Sigmoid colon (tissue), 3 donors: ENCODE data around the gene REEP2.

Experiments used
- POLR2A ChIP-seq, 2 donors: fragments of 450-650 bp; IDR thresholded peaks; one replicate each; pipeline ENCODE4 v1.6.1; 2016; ENCODE audit warnings: antibody characterized with exemption in 2 of 2, mild to moderate bottlenecking in 2 of 2, moderate library complexity in 2 of 2
- TF ChIP-seq, protein P1 (sequence below), 4 experiments: fragments of 450-650 bp in 3 of 4; fragments of 200-600 bp in 1 of 4; IDR thresholded peaks; one replicate each; pipeline ENCODE4 v1.5.1; 2016 to 2019; ENCODE audit warnings: antibody characterized with exemption in 4 of 4, mild to moderate bottlenecking in 3 of 4, moderate library complexity in 2 of 4

DNA sequence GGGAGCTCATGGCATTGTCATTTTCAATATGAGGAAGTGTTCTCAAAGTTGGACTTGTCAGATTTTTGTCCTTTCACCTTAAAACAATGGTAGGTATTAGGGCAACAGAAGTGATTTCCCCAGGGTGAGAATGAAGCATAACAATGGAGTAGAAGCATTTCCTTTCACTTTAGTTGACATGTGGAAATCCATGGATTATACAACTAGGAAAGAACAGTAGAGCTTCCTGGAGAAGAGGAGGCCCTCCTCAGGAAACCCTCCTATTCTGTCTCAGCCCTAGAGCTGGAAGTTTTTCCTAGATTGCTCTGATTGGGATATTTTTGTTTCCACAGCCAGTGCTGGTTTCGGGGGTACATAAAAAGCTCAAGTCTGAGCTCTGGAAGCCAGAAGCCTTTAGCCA is 13.8 kb upstream of the REEP2 start:
- TF ChIP-seq, protein P1, sequence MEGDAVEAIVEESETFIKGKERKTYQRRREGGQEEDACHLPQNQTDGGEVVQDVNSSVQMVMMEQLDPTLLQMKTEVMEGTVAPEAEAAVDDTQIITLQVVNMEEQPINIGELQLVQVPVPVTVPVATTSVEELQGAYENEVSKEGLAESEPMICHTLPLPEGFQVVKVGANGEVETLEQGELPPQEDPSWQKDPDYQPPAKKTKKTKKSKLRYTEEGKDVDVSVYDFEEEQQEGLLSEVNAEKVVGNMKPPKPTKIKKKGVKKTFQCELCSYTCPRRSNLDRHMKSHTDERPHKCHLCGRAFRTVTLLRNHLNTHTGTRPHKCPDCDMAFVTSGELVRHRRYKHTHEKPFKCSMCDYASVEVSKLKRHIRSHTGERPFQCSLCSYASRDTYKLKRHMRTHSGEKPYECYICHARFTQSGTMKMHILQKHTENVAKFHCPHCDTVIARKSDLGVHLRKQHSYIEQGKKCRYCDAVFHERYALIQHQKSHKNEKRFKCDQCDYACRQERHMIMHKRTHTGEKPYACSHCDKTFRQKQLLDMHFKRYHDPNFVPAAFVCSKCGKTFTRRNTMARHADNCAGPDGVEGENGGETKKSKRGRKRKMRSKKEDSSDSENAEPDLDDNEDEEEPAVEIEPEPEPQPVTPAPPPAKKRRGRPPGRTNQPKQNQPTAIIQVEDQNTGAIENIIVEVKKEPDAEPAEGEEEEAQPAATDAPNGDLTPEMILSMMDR (IDR thresholded peaks at IDR 0.05) = no peak
- no peak for TF ChIP-seq POLR2A (IDR thresholded peaks at IDR 0.05)
